ENCODE measurements around the gene PPP3CA.

GRCh38 chr4:101158134-101158482 is 189.2 kb downstream of the PPP3CA start:
- TF ChIP-seq EZH2 (IDR thresholded peaks at IDR 0.05; ENCODE audit: insufficient read depth, poor library complexity, severe bottlenecking) (no peak), EZH2phosphoT487 (IDR thresholded peaks at IDR 0.05; ENCODE audit: insufficient read depth, low read depth) (no peak)
